ENCODE results near the gene TMPRSS11A. TPM values are rescaled to one million over a fixed set of nuclear protein-coding genes. Genes with fewer than 3 reads are reported as not detected.

TMPRSS11A gene
- total and polyA plus RNA-seq, 11 donors, result not detected

GRCh38 chr4:67926485-67926884, 36.8 kb downstream of the TMPRSS11A start:
- 90 to 96% (median 94%) methylated on average over 5 to 7 of the region's 7 CpGs for WGBS, 4 donors
- H3K27ac ChIP-seq, result no peak overlapping the region
- no peak for TF ChIP-seq POLR2A (IDR thresholded peaks at IDR 0.05)
- TF ChIP-seq, protein P1, sequence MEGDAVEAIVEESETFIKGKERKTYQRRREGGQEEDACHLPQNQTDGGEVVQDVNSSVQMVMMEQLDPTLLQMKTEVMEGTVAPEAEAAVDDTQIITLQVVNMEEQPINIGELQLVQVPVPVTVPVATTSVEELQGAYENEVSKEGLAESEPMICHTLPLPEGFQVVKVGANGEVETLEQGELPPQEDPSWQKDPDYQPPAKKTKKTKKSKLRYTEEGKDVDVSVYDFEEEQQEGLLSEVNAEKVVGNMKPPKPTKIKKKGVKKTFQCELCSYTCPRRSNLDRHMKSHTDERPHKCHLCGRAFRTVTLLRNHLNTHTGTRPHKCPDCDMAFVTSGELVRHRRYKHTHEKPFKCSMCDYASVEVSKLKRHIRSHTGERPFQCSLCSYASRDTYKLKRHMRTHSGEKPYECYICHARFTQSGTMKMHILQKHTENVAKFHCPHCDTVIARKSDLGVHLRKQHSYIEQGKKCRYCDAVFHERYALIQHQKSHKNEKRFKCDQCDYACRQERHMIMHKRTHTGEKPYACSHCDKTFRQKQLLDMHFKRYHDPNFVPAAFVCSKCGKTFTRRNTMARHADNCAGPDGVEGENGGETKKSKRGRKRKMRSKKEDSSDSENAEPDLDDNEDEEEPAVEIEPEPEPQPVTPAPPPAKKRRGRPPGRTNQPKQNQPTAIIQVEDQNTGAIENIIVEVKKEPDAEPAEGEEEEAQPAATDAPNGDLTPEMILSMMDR (IDR thresholded peaks at IDR 0.05), result no peak
- no peaks in the 10 kb centered on the region for H3K36me3 ChIP-seq
- DNase-seq, result no peak
- H3K27me3 ChIP-seq, result no peaks in the 10 kb centered on the region
- no peaks in the 10 kb centered on the region for H3K4me1 ChIP-seq
- ATAC-seq, result no peak
- no peak overlapping the region for H3K4me3 ChIP-seq
- intact Hi-C loops (cut with DNase I), result no loop called here
- no peaks in the 10 kb centered on the region for H3K9me3 ChIP-seq

- Histone ChIP-seq H3K9me3 (no peaks in the 10 kb centered on the region), H3K4me1 (no peaks in the 10 kb centered on the region), H3K27me3 (no peaks in the 10 kb centered on the region), H3K27ac (no peak overlapping the region), H3K4me3 (no peak overlapping the region), H3K36me3 (no peaks in the 10 kb centered on the region)
- TF ChIP-seq, protein P1 (IDR thresholded peaks at IDR 0.05), result no peak
- TF ChIP-seq POLR2A (IDR thresholded peaks at IDR 0.05), result no peak
- no peak for ATAC-seq
- 43 to 68% (median 54%) methylated on average over 4 of the region's 4 CpGs for WGBS, 4 donors
- intact Hi-C loops (cut with DNase I), result no loop called here
- peak in 1 of 5 donors; percentile 42 for DNase-seq
These were observed 40.6 kb downstream of the TMPRSS11A start for GRCh38 chr4:67922697-67923096.

GRCh38 chr4:67918428-67918827, 44.9 kb downstream of the TMPRSS11A start:
- Histone ChIP-seq H3K36me3 (no peaks in the 10 kb centered on the region), H3K9me3 (no peaks in the 10 kb centered on the region), H3K27me3 (no peaks in the 10 kb centered on the region), H3K27ac (no peak overlapping the region), H3K4me1 (no peaks in the 10 kb centered on the region), H3K4me3 (no peak overlapping the region)
- intact Hi-C loops (cut with DNase I), result no loop called here
- no peak for ATAC-seq
- TF ChIP-seq, protein P1 (IDR thresholded peaks at IDR 0.05), result peak in 1 of 12 donors; percentile 8
- no peak for TF ChIP-seq POLR2A (IDR thresholded peaks at IDR 0.05)
- DNase-seq, result no peak

DNA sequence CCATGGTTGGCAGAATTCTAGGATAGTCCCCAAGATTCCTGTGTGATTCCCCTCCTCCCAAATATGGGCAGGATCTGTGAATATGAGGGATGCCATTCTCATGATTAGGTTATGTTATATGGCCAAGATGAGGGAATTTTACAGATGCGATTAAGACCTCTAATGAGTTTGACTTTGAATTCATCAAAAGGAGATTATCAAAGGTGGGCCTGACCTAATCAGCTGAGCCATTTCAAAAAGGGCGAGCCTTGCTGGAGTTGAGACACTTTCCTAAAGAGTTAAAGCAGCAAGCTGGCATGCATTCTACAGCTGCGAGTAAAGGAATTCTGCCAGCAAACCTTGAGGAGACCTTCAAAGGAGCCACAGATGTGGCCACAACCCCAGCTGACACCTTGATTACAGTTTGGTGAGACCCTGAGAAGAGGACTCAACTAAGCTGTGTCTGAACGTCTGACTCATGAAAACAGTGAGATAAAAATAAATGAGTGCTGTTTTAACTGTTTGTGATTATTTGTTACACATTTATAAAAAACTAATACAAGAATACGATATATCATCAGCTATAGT, 47.8 kb downstream of the TMPRSS11A start:
- no peaks in the 10 kb centered on the region for H3K27me3 ChIP-seq
- H3K9me3 ChIP-seq, result no peaks in the 10 kb centered on the region
- H3K36me3 ChIP-seq, result no peaks in the 10 kb centered on the region
- DNase-seq (no peak), ATAC-seq (no peak)
- intact Hi-C loops (cut with DNase I), result no loop called here
- H3K27ac ChIP-seq, result no peak overlapping the region
- TF ChIP-seq POLR2A (IDR thresholded peaks at IDR 0.05), result no peak
- TF ChIP-seq, protein P1 (IDR thresholded peaks at IDR 0.05), result no peak
- 71 to 75% (median 72%) methylated on average over 5 of the region's 5 CpGs for WGBS, 4 donors
- no peak overlapping the region for H3K4me3 ChIP-seq
- H3K4me1 ChIP-seq, result no peaks in the 10 kb centered on the region

Data from heart left ventricle (tissue), 16 donors.